GM21737 (cell line): ENCODE results near the gene GATA2.

ENCODE experiments used
- ATAC-seq: cut with Tn5 transposase; IDR thresholded peaks from one replicate; pipeline ENCODE4 v1.9.1; 2021; ENCODE audit warnings: mild to moderate bottlenecking, moderate library complexity; ENCODE audit not compliant: unreplicated experiment

GATA2 gene

DNA sequence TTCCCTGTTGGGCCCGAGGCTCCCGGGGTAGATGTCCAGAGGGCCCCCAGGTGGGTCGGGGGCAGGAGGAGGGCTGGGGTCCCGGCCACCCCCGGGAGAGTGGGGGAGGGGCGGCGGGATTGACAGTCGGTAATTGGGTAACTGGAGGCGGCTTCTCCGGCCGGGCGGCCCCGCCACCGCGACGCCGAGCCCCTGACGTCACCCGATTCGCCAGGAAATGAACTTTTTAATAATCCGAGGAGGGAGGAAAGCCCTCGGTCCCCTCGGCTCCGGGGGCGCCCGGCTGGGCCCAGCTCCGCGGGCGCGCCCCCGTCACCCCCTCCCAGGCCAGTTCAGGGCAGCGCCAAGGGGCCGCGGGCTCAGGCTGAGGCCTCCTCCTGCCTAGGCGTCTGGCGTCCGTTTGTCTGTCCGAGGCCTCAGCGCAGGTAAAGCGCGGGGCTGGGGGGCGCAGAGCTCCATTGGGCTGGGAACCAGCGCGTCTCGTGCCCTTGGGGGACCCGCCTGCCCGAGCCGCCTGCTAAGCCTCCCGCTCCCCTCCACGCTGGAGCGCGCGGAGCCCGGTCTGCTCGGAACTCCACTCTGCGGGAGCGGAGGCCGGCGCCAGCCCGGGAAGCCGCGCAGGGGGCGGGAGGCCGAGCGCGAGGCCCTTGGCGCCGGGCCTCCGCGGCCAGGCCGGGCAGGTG, 3.9 kb downstream of the GATA2 start:
- ATAC-seq = no peak

- no peak for ATAC-seq
These were observed 4.4 kb downstream of the GATA2 start for GRCh38 chr3:128488636-128488990.

GRCh38 chr3:128487813-128488635, 5.0 kb downstream of the GATA2 start:
- ATAC-seq = no peak

GRCh38 chr3:128487538-128487812, 5.5 kb downstream of the GATA2 start:
- ATAC-seq = no peak

- ATAC-seq = no peak
These were observed 6.1 kb downstream of the GATA2 start for GRCh38 chr3:128486681-128487537.

DNA sequence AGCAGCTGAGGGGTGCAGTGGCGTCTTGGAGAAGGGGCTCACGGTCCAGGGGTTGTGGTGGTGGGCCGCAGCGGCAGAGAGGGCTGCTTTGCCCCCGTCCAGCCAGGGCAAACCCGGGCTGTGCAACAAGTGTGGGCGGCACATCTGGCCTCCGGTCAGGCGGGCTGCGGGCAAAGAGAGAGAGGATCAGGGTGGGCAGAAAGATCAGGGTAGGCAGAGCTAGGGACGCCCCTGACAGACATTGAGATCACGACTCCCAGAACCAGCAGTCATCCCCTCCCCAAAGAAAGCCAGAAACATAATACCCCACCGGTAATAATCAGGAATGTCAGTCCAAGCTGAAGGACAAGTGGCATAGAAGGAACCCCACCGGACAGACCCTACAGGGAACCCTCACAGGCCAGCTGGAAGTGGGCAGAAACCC, 6.8 kb downstream of the GATA2 start:
- ATAC-seq = no peak

DNA sequence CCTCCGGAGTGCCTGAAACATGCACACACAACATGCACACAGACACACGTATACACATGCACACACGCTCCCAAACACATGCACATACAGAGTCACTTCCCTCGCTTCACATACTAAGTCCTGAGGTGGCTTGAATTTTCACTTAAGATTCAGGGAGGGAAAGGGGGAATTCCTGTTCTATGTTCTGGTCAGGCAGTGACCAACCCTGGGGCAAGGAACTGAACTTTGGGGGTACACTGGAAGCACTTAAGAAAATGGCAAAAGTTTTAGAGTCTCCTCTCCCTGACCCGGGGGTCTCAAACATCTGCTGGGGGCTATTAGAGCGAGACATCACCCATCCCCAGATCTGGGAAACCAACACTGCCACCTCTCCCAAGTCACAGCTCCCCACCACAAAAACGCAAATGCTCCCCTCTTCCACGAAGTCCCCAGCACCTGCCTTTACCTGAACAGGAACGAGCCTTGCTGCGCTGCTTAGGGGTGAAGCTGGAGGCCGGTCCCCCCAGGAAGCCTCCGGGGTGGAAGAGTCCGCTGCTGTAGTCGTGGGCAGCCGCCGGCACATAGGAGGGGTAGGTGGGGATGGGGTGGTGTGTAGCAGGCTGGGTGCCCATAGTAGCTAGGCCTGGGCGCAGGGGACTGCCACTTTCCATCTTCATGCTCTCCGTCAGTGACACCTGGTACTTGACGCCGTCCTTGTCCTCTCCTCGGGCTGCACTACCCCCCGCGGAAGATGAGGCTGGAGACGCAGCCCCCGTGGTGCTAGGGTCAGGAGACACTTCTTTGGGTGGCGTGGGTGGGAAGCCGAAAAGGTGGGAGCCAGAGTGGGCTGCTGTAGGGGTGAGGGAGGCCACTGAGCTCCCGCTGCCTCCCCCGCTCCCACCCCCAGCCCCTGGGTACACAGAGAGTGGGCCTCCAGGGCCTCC, 7.5 kb downstream of the GATA2 start:
- no peak for ATAC-seq

DNA sequence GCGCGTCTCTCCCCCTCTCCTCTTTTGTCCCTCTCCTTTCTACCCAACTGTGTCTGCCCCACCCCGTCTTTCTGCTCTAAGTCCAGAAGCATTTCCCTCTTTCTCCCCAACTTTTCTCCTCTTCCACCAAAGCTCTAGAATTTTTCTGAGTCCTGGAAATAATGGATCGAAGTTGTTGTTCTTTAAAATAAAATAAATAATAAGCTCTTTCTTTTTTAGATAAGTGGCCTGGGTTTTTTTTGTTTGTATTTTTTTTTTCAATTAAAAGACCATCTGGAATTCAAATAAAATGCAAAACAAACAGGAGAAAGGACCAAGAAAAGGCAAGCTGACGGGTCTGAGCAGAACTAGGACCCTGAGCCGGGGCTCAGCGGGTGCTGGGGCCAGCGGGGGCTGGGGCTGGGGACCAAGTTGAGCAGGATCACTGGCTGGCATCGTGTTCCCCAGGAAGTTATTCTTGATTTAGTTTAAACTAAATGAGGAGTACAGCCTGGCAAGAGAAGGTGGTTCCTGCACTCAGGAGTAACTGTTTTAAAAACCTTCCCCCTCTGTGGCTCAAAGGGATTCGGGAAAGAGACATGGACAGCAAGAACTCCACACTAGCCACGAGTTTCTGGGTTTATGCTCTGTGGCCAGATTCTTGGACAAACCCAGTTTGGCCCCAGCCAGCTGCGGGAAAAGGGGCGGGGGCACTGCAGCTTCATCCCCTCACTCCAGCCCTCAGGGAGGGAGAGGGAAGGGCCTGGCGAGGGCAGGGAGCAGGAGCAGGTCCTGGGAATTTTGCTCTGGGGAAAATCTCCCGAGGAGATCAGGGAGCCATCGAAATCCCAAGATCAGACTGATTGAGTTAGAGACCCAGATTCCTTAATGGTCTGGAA, 8.4 kb downstream of the GATA2 start:
- no peak for ATAC-seq

- no peak for ATAC-seq
These were observed 9.2 kb downstream of the GATA2 start for GRCh38 chr3:128483657-128484403.

GRCh38 chr3:128482666-128483656, 10.0 kb downstream of the GATA2 start:
- no peak for ATAC-seq

GRCh38 chr3:128482175-128482574, 10.8 kb downstream of the GATA2 start:
- no peak for ATAC-seq

- no peak for ATAC-seq
These were observed 11.5 kb downstream of the GATA2 start for GRCh38 chr3:128481438-128481942.

DNA sequence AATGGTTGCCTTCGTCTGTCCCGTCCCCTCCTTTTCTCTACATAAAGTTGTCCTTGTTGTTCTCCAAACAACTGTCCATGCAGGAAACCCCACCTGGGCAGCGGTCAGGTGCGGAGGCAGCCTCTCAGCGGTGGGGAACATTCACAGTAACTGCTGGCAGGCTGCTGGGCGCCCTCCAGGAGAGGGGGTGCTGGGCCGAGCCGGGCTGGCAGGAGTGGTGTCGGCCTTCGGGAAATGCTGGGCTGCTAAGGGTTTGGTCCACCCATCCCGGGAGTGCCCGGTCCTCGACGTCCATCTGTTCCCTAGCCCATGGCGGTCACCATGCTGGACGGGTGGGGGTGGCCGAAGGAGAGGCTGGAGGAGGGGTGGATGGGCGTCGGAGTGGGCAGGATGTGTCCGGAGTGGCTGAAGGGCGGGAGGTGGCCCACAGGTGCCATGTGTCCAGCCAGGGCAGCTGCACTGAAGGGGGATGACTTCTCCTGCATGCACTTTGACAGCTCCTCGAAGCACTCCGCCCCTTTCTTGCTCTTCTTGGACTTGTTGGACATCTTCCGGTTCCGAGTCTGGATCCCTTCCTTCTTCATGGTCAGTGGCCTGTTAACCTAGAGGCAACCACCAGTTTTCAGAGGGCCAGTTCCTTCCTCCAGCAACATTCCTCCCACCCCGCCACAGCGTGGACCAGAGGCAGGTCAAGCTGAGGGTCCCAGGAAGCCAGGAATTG, 12.1 kb downstream of the GATA2 start:
- ATAC-seq = no peak

DNA sequence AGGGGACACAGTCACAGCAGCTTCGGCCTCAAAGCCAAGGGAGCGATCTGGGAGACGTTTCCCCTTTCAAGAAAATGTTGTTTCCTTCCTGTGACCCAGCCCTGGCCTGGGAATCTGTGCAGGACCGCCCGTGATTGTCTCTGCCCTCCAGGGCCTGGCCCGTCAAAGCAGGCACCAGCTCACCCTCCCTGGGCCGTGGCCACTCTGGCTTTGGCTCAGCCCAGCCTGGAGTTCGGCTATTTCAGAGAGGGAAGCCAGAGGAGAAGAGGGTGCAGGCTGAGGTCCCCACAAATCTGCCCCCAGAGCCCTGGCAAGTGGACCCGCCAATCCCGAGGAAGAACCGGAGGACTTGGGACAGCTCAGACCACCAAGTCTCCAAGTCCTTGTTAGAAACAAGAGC, 12.7 kb downstream of the GATA2 start:
- ATAC-seq = no peak

- no peak for ATAC-seq
These were observed 13.4 kb downstream of the GATA2 start for GRCh38 chr3:128479558-128480086.

- ATAC-seq = no peak
These were observed 14.2 kb downstream of the GATA2 start for GRCh38 chr3:128478576-128479506.
